GM12864 (cell line): ENCODE results near the gene RCOR1.

Experiments used
- DNase-seq: peaks from one replicate; pipeline ENCODE4 v3.0.0-alpha.2; 2011; ENCODE audit warnings: low read depth
- H3K4me3 ChIP-seq: 2 replicates; pipeline ENCODE4 v1.5.1; 2011; ENCODE audit warnings: mild to moderate bottlenecking, low read depth, low read length, control low read depth
- CTCF ChIP-seq: IDR thresholded peaks from 2 replicates; pipeline ENCODE4 v1.5.1; 2011; ENCODE audit warnings: low read depth, mild to moderate bottlenecking, moderate library complexity, low read length, control low read depth, inconsistent platforms; ENCODE audit errors: missing control alignments

The RCOR1 gene

GRCh38 chr14:102652194-102652593 lies 59.7 kb downstream of the RCOR1 start:
- DNase-seq: no peak
- TF ChIP-seq CTCF: no peak
- H3K4me3 ChIP-seq: no peak overlapping the region

DNA sequence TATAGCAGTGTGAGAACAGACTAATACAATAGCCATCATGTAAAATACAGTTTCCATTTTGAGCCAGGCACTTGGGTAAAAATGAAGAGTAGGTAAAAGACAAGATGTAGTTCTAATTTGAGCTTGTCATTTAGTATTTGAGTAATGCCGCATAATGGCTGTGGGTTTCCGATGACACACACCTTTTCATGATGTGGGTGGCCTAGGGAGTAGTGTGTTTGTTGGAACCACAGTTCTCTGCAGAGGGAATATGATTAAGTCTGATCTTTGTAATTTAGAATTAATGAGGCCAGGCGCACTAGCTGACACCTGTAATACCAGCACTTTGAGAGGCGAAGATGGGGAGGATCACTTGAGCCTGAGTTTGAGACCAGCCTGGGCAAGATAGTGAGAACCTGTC lies 61.8 kb downstream of the RCOR1 start:
- no peak for DNase-seq
- no peak for TF ChIP-seq CTCF
- H3K4me3 ChIP-seq: no peak overlapping the region

DNA sequence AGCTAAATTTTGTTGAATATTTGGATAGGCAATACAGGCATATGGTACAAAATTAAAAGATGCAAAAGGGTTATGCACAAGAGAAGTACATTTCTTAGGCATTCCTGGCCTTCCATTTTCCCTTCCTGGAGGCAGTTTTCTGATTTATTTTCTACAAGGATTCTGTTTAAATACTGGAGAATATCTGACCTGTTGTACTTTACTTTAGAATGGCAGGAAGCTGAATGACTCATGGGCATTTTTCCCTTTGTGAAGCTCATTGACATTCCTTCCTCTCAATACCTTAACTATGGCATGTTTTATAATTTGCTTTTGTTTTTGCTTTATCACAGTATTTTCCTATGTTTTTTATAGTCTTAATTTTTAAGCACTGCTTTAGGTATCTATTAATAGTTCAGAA lies 62.7 kb downstream of the RCOR1 start:
- no peak for DNase-seq
- no peak for TF ChIP-seq CTCF
- no peak overlapping the region for H3K4me3 ChIP-seq

DNA sequence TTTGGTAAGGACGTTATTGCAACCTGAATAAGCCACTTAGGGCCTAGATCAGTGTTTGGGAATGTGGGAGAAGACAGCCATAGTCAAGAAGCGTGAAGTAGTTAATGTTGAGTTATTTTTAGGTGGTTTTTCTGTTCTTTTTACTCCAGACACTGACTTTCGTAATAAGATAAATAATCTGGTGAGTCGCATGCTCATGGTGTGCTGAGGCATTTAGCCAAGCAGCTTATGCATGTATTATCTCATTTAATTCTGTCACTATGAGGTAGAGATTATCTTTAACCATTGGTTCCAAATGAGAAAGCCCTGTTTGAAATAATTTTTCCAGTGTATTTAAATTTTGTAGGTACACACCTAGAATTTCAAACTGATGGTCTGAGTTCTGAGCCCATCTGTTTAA lies 67.3 kb downstream of the RCOR1 start:
- no peak for TF ChIP-seq CTCF
- DNase-seq: no peak

GRCh38 chr14:102661614-102662013 lies 69.2 kb downstream of the RCOR1 start:
- no peak for TF ChIP-seq CTCF
- H3K4me3 ChIP-seq: no peak overlapping the region
- no peak for DNase-seq

More for the DNA sequence above, 67.3 kb downstream of the RCOR1 start:
- H3K4me3 ChIP-seq: no peak overlapping the region

DNA sequence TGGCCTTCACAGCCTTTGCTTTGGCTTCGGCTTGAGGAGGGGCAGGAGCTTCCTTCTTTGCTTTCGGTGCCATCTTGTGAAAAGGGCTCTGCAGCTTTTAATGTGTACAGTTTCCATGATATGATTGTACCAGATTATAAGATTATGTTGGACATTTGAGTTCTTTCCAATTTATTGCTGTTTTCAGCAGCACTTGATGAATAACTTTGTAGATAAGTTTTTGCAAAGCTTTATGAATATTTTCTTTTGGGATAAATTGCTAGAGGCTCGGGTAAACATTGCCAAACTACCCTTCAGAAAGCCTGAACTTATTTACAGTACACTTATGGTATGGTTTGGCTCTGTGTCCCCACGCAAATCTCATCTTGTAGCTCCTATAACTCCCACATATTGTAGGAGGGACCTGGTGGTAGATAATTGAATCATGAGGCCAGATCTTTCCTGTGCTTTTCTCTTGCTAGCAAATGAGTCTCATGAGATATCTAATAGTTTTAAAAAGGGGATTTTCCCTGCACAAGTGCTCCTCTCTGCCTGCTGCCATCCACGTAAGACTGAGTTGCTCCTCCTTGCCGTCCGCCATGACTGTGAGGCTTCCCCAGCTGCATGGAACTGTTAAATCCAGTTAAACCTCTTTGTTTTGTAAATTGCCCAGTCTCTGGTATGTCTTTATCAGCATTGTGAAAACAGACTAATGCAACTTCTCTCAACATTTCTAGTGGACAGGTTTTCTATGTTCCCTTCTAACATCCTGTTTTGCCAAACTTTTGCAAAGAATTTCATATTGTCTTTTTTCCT lies 70.4 kb downstream of the RCOR1 start:
- TF ChIP-seq CTCF: no peak
- H3K4me3 ChIP-seq: no peak overlapping the region
- DNase-seq: no peak

GRCh38 chr14:102663440-102663839 lies 71.0 kb downstream of the RCOR1 start:
- H3K4me3 ChIP-seq: no peak overlapping the region
- no peak for DNase-seq
- no peak for TF ChIP-seq CTCF
